Kasumi-1 (cell line): ENCODE results near the gene HSD3B7.

Source experiments
- DNase-seq, 2 experiments: peaks; one replicate each; lab custom pipeline; 2025; lab: John Stamatoyannopoulos, UW

The HSD3B7 gene

GRCh38 chr16:30956601-30957455 is 28.2 kb upstream of the HSD3B7 start:
- peak; percentile 33 to 47 for DNase-seq

- peak; percentile 72 to 81 for DNase-seq
These were observed 27.4 kb upstream of the HSD3B7 start, which contains the start of gene SETD1A for GRCh38 chr16:30957456-30958174. Gene SETD1A (plus strand): TSS chr16:30957754. CDS start chr16:30958732, 978 bp downstream.

- no peak for DNase-seq
These were observed 26.6 kb upstream of the HSD3B7 start for GRCh38 chr16:30958175-30959079.

- no peak for DNase-seq
These were observed 23.6 kb upstream of the HSD3B7 start for GRCh38 chr16:30961384-30961783.

- no peak for DNase-seq
These were observed 21.0 kb upstream of the HSD3B7 start for GRCh38 chr16:30963925-30964511.

GRCh38 chr16:30964574-30965226 is 20.3 kb upstream of the HSD3B7 start:
- DNase-seq, result no peak

- DNase-seq, result no peak
These were observed 19.6 kb upstream of the HSD3B7 start for GRCh38 chr16:30965436-30965835.

GRCh38 chr16:30966033-30966619 is 18.9 kb upstream of the HSD3B7 start:
- no peak for DNase-seq

- DNase-seq, result no peak
These were observed 17.2 kb upstream of the HSD3B7 start for GRCh38 chr16:30967795-30968194.

- DNase-seq, result no peak
These were observed 15.7 kb upstream of the HSD3B7 start for GRCh38 chr16:30969246-30969842.

- DNase-seq, result no peak
These were observed 13.7 kb upstream of the HSD3B7 start for GRCh38 chr16:30971298-30971697.

GRCh38 chr16:30972872-30973271 is 12.1 kb upstream of the HSD3B7 start:
- DNase-seq, result no peak

- DNase-seq, result no peak
These were observed 10.7 kb upstream of the HSD3B7 start for GRCh38 chr16:30974348-30974747.

- DNase-seq, result no peak
These were observed 8.5 kb upstream of the HSD3B7 start for GRCh38 chr16:30976486-30976885.

- DNase-seq, result no peak
These were observed 7.5 kb upstream of the HSD3B7 start for GRCh38 chr16:30977502-30977901.

- no peak for DNase-seq
These were observed 5.6 kb upstream of the HSD3B7 start for GRCh38 chr16:30979170-30980022.

GRCh38 chr16:30980023-30980371 is 5.0 kb upstream of the HSD3B7 start:
- no peak for DNase-seq

GRCh38 chr16:30980434-30980833 is 4.6 kb upstream of the HSD3B7 start:
- no peak for DNase-seq

GRCh38 chr16:30980959-30981358 is 4.0 kb upstream of the HSD3B7 start:
- no peak for DNase-seq
